Fibroblast of skin of back (primary cell): ENCODE data around the gene PTPN20.

ENCODE experiments used
- DNase-seq: peaks from one replicate; pipeline ENCODE4 v3.0.0-alpha.2; 2013

PTPN20 gene

DNA sequence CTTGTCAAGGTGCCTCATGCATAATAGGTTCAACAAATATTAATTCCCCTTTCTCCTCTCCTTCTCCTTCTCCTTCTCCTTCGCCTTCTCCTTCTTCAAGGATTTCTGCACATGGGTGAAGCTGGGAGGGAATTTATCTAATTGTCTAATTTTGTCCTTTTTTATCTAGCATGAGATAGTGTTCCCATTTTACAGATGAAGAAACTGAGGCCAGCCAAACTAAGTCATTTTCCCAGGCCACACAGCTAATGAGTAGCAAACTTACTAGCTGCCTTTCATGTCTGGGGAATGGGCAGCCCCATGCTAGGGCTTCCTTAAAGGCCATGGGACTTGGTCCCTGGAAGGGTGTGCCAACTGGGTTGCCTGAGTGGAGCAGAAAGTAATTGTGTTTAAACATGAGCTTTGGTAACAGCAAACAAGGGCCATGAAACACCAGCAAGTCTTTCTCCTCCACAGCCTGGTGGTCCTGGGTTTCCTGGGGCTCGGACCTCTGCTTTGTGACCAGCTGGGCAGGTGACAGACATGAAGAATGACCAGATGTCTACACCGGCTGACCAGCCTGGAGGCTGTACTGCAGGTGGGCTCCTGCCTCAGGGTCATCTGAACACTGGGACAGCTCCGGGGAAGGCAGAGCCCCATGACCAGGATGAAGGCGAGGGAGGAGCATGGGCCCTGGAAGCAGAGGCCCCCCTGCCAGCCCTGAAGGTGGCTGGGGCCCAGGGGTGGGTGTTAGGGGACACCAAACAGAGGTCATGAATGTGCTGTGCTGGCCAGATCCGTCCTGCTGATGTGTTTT, 138.0 kb downstream of the PTPN20 start:
- DNase-seq = no peak

DNA sequence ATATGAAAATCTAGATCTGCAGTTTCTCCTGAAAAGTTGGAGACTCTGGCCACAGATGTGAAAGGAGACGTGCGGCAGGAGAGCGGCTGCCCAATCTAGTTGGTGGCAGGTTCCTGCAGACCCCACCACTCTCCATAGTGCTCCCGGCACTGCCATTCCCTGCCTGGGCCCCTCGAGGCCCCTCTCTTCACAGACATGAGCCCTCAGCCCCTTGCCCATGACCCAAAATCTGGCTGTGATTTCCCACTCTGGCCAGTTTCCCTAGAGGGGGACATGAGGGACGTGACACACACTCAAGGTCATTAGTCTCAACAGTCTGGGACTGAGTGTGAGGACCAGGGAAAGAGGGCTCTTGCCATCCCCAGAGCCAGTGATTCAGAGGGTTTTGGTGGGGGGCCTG, 138.7 kb downstream of the PTPN20 start:
- DNase-seq = no peak

DNA sequence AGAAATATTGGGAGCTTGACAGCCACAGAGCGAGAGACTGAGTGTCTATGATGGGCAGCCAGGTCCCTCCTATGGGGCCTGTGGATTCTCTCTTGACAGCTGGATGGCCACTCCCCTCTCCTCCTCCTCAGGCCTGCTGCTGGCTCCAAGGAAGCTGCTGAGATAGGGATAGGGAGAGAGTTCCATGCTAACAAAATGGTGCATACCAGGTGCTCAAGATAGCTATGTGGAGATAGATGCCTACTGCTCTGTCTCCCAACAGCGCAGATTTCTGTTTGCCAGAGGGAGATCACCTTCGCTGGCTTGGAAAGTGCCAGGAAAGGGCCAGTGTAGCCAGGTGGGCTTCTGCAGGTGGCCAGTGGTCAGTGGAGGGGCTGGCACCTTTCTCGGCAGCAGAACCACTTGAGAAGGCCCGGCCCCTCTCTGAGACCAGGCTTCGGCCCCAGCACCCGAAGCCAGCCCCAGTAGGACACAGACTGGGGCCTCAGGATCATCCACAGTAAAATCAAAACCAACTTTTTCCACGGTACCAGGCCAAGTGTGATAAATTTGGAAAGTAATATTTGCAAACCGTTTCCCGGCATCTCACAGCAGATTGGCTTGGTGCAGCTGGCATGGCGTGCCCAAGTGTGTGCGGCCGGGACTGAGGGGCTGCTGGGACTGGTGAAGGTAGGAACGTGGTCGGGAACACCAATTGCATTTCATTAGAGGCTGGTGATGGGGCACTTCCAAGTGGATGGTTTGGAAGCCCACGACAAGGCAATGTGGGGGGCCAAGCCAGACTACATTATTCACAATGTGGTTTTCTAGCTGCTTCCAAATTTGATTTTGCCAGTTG, 139.6 kb downstream of the PTPN20 start:
- no peak for DNase-seq

DNA sequence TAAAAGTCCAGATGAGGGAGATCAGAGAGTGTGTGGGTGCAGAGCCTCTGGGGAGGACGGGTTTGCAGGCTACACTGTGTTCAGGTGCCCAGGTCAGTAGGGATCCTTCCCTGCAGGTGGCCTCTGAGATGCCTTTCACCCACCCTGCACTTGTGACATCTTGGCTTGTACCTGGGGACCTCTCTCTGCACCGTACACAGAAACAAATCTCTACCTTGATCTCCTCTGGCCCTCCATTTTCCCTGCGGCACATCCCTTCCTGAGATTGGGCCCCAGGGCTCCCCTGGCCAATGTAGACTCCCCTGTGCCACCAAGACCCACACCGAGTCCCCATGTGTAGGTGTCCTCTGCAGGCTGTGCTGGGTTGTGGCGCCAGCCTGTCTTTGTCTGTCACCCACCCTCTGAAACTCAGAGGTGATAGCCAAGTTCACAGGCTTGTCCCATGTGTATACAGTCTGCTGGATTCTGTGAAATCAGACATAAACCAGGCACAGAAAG, 140.6 kb downstream of the PTPN20 start:
- no peak for DNase-seq
